Breast epithelium (tissue), 3 donors: ENCODE results near the gene CACHD1.

Experiments used
- CTCF ChIP-seq, 3 donors: fragments of 450-650 bp; IDR thresholded peaks; one replicate each; pipeline ENCODE4 v1.5.1; 2016 to 2017; ENCODE audit warnings: antibody characterized with exemption in 3 of 3, mild to moderate bottlenecking in 3 of 3, moderate library complexity in 3 of 3
- POLR2AphosphoS5 ChIP-seq, 3 donors: sonication (generic); formaldehyde crosslinking; IDR thresholded peaks; one replicate each; pipeline ENCODE4 v1.6.1; 2017; ENCODE audit warnings: antibody characterized with exemption in 3 of 3

- TF ChIP-seq CTCF (IDR thresholded peaks at IDR 0.05), result no peak
- TF ChIP-seq POLR2AphosphoS5 (IDR thresholded peaks at IDR 0.05), result no peak
These were observed 199.3 kb downstream of the CACHD1 start for GRCh38 chr1:64669098-64669675.
